GM21526 (cell line): ENCODE measurements around the gene MARCKS.
A peak's percentile ranks its signal among the peaks of the same experiment; 100 is the strongest.

ENCODE experiments used
- ATAC-seq: cut with Tn5 transposase; IDR thresholded peaks from one replicate; pipeline ENCODE4 v1.9.1; 2021; ENCODE audit warnings: moderate library complexity; ENCODE audit not compliant: unreplicated experiment, low FRiP score

Gene MARCKS

GRCh38 chr6:113848811-113849210 lies 8.3 kb upstream of the MARCKS start:
- ATAC-seq = no peak

- ATAC-seq = no peak
These were observed 3.9 kb upstream of the MARCKS start for GRCh38 chr6:113853252-113853651.

- no peak for ATAC-seq
These were observed 2.3 kb upstream of the MARCKS start for GRCh38 chr6:113854531-113855499.

- ATAC-seq = no peak
These were observed 1.4 kb upstream of the MARCKS start for GRCh38 chr6:113855500-113856374.

- ATAC-seq = no peak
These were observed 845 bp upstream of the MARCKS start for GRCh38 chr6:113856375-113856624.

GRCh38 chr6:113857556-113858479 lies 673 bp downstream of the MARCKS start:
- no peak for ATAC-seq

- ATAC-seq = peak; percentile 76
These were observed 1.6 kb downstream of the MARCKS start for GRCh38 chr6:113858480-113859348.

GRCh38 chr6:113859349-113860180 lies 2.4 kb downstream of the MARCKS start:
- ATAC-seq = no peak

- no peak for ATAC-seq
These were observed 3.2 kb downstream of the MARCKS start for GRCh38 chr6:113860181-113860955.

- no peak for ATAC-seq
These were observed 5.0 kb downstream of the MARCKS start for GRCh38 chr6:113862112-113862511.

GRCh38 chr6:113870917-113871316 lies 13.8 kb downstream of the MARCKS start:
- ATAC-seq = no peak

- no peak for ATAC-seq
These were observed 14.8 kb downstream of the MARCKS start for GRCh38 chr6:113871975-113872374.

GRCh38 chr6:113873043-113873667 lies 16.0 kb downstream of the MARCKS start:
- peak; percentile 96 for ATAC-seq

- no peak for ATAC-seq
These were observed 18.3 kb downstream of the MARCKS start for GRCh38 chr6:113875470-113875869.

GRCh38 chr6:113876695-113877094 lies 19.6 kb downstream of the MARCKS start:
- ATAC-seq = no peak

GRCh38 chr6:113879186-113880096 lies 22.3 kb downstream of the MARCKS start:
- peak; percentile 95 for ATAC-seq
